GM23338 (cell line): ENCODE data around the gene TRIM27. TPM values are rescaled to one million over a fixed set of nuclear protein-coding genes. Genes with fewer than 3 reads are reported as not detected.

Experiments used
- polyA plus RNA-seq: library from polyadenylated mRNA; unstranded; fragments of >200 nt; fragmentation: Nextera tagmentation; extraction: Ambion mirVana; gene quantifications from 2 replicates; pipeline ENCODE4 v1.2.1, GENCODE V29; 2016
- small RNA-seq: library from RNA; depleted of rRNA; stranded (forward); fragments of <200 nt; gene quantifications from one replicate; pipeline ENCODE3, GENCODE V24; 2014; ENCODE audit warnings: low replicate concordance
- total RNA-seq: library from RNA; depleted of rRNA; stranded (reverse); fragments of >200 nt; shearing (Covaris generic); gene quantifications from 2 replicates; pipeline ENCODE4 v1.2.3, GENCODE V29; 2014; rRNA removed

Gene TRIM27
- total and polyA plus RNA-seq, 2 experiments from 2014 or later: 43.1 to 127 TPM

Small RNA genes within 50 kb of the gene (small RNA-seq; reads per million reads assigned to genes)
- gene RNU6-930P: not detected

Other genes with a start within 250 kb of the TRIM27 start
- gene ZNF311, start 81.3 kb upstream of the TRIM27 start, total RNA-seq: 1.8 and 2.4 TPM in 2 replicates
- 1.5 TPM in 2 replicates for gene ZNF311, start 81.3 kb upstream of the TRIM27 start, polyA plus RNA-seq
- gene OR2W1, start 121.2 kb upstream of the TRIM27 start, total RNA-seq: not detected in 2 replicates
- not detected in 2 replicates for gene OR2W1, start 121.2 kb upstream of the TRIM27 start, polyA plus RNA-seq
- not detected in 2 replicates for gene OR2B3, start 163.3 kb upstream of the TRIM27 start, total RNA-seq
- gene OR2B3, start 163.3 kb upstream of the TRIM27 start, polyA plus RNA-seq: not detected in 2 replicates
- gene OR2J1, start 175.5 kb upstream of the TRIM27 start, total RNA-seq: not detected in 2 replicates
- not detected in 2 replicates for gene OR2J1, start 175.5 kb upstream of the TRIM27 start, polyA plus RNA-seq
- 0.35 TPM in 1 of 2 replicates, not detected in the other for gene OR2J3, start 184.1 kb upstream of the TRIM27 start, total RNA-seq
- not detected in 2 replicates for gene OR2J3, start 184.1 kb upstream of the TRIM27 start, polyA plus RNA-seq
- not detected in 2 replicates for gene OR2J2, start 246.9 kb upstream of the TRIM27 start, total RNA-seq
- not detected in 2 replicates for gene OR2J2, start 246.9 kb upstream of the TRIM27 start, polyA plus RNA-seq